DMS 273 (cell line): ENCODE results near the gene VARS1.

Experiments used
- DNase-seq: peaks from one replicate; lab custom pipeline; 2025; ENCODE audit not compliant: unreplicated experiment; lab: John Stamatoyannopoulos, UW

The VARS1 gene

GRCh38 chr6:31749301-31750036 is 46.1 kb downstream of the VARS1 start:
- DNase-seq = no peak
